ENCODE results near the gene HEBP2.
"Not testable (repeated sequence)": the region's sequence is repeated elsewhere in the genome, so short reads cannot be mapped to it uniquely, and the experiment has no call there.

Gene HEBP2

GRCh38 chr6:138424004-138424904 is 20.2 kb downstream of the HEBP2 start:
- DNase-seq (ENCODE audit: low spot score): no peak

GRCh38 chr6:138425256-138425655 is 21.2 kb downstream of the HEBP2 start:
- not testable (repeated sequence) for DNase-seq (ENCODE audit: low spot score)

- no peak for DNase-seq (ENCODE audit: low spot score)
These were observed 22.6 kb downstream of the HEBP2 start for GRCh38 chr6:138426500-138427123.

GRCh38 chr6:138427701-138428100 is 23.7 kb downstream of the HEBP2 start:
- no peak for DNase-seq (ENCODE audit: low spot score)

GRCh38 chr6:138428944-138429598 is 25.0 kb downstream of the HEBP2 start:
- DNase-seq (ENCODE audit: low spot score): peak; percentile 60

GRCh38 chr6:138429761-138430160 is 25.7 kb downstream of the HEBP2 start:
- no peak for DNase-seq (ENCODE audit: low spot score)

- DNase-seq (ENCODE audit: low spot score): no peak
These were observed 26.5 kb downstream of the HEBP2 start for GRCh38 chr6:138430361-138431145.

GRCh38 chr6:138431256-138432062 is 27.4 kb downstream of the HEBP2 start:
- no peak for DNase-seq (ENCODE audit: low spot score)

GRCh38 chr6:138432063-138432356 is 28.0 kb downstream of the HEBP2 start:
- no peak for DNase-seq (ENCODE audit: low spot score)

GRCh38 chr6:138434096-138434495 is 30.1 kb downstream of the HEBP2 start:
- no peak for DNase-seq (ENCODE audit: low spot score)

- DNase-seq (ENCODE audit: low spot score): no peak
These were observed 30.9 kb downstream of the HEBP2 start for GRCh38 chr6:138434925-138435324.

- DNase-seq (ENCODE audit: low spot score): no peak
These were observed 35.5 kb downstream of the HEBP2 start for GRCh38 chr6:138439546-138439945.

GRCh38 chr6:138440296-138440695 is 36.3 kb downstream of the HEBP2 start:
- no peak for DNase-seq (ENCODE audit: low spot score)

- DNase-seq (ENCODE audit: low spot score): no peak
These were observed 36.8 kb downstream of the HEBP2 start for GRCh38 chr6:138440758-138441357.

- no peak for DNase-seq (ENCODE audit: low spot score)
These were observed 37.9 kb downstream of the HEBP2 start for GRCh38 chr6:138441965-138442364.

GRCh38 chr6:138442663-138443062 is 38.6 kb downstream of the HEBP2 start:
- DNase-seq (ENCODE audit: low spot score): no peak

- no peak for DNase-seq (ENCODE audit: low spot score)
These were observed 40.0 kb downstream of the HEBP2 start for GRCh38 chr6:138443979-138444378.

GRCh38 chr6:138446821-138447220 is 42.8 kb downstream of the HEBP2 start:
- no peak for DNase-seq (ENCODE audit: low spot score)

GRCh38 chr6:138450445-138450844 is 46.4 kb downstream of the HEBP2 start:
- no peak for DNase-seq (ENCODE audit: low spot score)

- DNase-seq (ENCODE audit: low spot score): no peak
These were observed 47.0 kb downstream of the HEBP2 start for GRCh38 chr6:138451043-138451442.
